HepG2 (cell line): ENCODE measurements around the gene ANKMY2. TPM values are rescaled to one million over a fixed set of nuclear protein-coding genes. Genes with fewer than 3 reads are reported as not detected.

Experiments used
- BORCS8-MEF2B ChIP-seq: sonication (generic); formaldehyde crosslinking; IDR thresholded peaks from 2 replicates; pipeline ENCODE4 v1.8.0; 2022; ENCODE audit warnings: mild to moderate bottlenecking, missing genetic modification reagents
- EP300 ChIP-seq, 3 experiments: sonication (generic) in 1 of 3; formaldehyde crosslinking in 1 of 3; IDR thresholded peaks; 2 replicates each; pipeline versions ENCODE4 v1.5.1 to v1.6.1; 2011 to 2020; ENCODE audit warnings: low read depth in 2 of 3, low read length in 2 of 3, borderline replicate concordance in 1 of 3, improper control_type of control experiment in 1 of 3, mild to moderate bottlenecking in 1 of 3, missing genetic modification reagents in 1 of 3, moderate library complexity in 1 of 3
- HES4 ChIP-seq: sonication (generic); formaldehyde crosslinking; IDR thresholded peaks from 2 replicates; pipeline ENCODE4 v1.9.0; 2021; ENCODE audit warnings: mild to moderate bottlenecking, missing genetic modification reagents, borderline replicate concordance
- KDM5A ChIP-seq: fragments of 200-600 bp; sonication (generic); IDR thresholded peaks from 2 replicates; pipeline ENCODE4 v1.7.0; 2018; ENCODE audit warnings: antibody characterized with exemption, mild to moderate bottlenecking, low read length, borderline replicate concordance
- MAFK ChIP-seq, 2 experiments: IDR thresholded peaks in 1 of 2; conservative IDR thresholded peaks in 1 of 2; 2 replicates each; pipeline ENCODE4 v1.6.1; 2011; ENCODE audit warnings: improper control_type of control experiment in 2 of 2, low read length in 2 of 2
- PLRG1 ChIP-seq: fragments of 450-650 bp; conservative IDR thresholded peaks from 2 replicates; pipeline ENCODE4 v1.6.1; 2016
- RFX5 ChIP-seq: IDR thresholded peaks from 2 replicates; pipeline ENCODE4 v1.6.1; 2011; ENCODE audit warnings: low read depth, low read length, improper control_type of control experiment
- SALL1 ChIP-seq: sonication (generic); formaldehyde crosslinking; IDR thresholded peaks from 2 replicates; pipeline ENCODE4 v1.8.0; 2022; ENCODE audit warnings: mild to moderate bottlenecking, missing genetic modification reagents
- SMARCC2 ChIP-seq: fragments of 450-650 bp; IDR thresholded peaks from 2 replicates; pipeline ENCODE4 v1.6.1; 2017; ENCODE audit warnings: antibody characterized with exemption, mild to moderate bottlenecking
- ZNF253 ChIP-seq: sonication (generic); formaldehyde crosslinking; IDR thresholded peaks from 2 replicates; pipeline ENCODE4 v1.8.0; 2022; ENCODE audit warnings: mild to moderate bottlenecking, missing genetic modification reagents, borderline replicate concordance
- ZNF274 ChIP-seq: sonication (generic); formaldehyde crosslinking; IDR thresholded peaks from 2 replicates; pipeline ENCODE4 v1.5.1; 2020; ENCODE audit warnings: mild to moderate bottlenecking, missing genetic modification reagents
- ZNF543 ChIP-seq: sonication (generic); formaldehyde crosslinking; IDR thresholded peaks from 2 replicates; pipeline ENCODE4 v1.4.0; 2020; ENCODE audit warnings: mild to moderate bottlenecking, missing genetic modification reagents
- ZNF644 ChIP-seq: IDR thresholded peaks from 2 replicates; pipeline ENCODE4 v1.6.1; 2016; ENCODE audit warnings: low read depth
- ZNF709 ChIP-seq: sonication (generic); formaldehyde crosslinking; IDR thresholded peaks from 2 replicates; pipeline ENCODE4 v1.5.0; 2020; ENCODE audit warnings: mild to moderate bottlenecking, missing genetic modification reagents
- polyA plus RNA-seq, 8 experiments: library from polyadenylated mRNA; depleted of rRNA in 3 of 8; stranded (reverse) in 7 of 8; unstranded in 1 of 8; fragments of >200 nt; fragmentation: Illumina TruSeq in 4 of 8; extraction: Trizol in 4 of 8; gene quantifications; 2 replicates each; pipeline versions ENCODE4 v1.2.1 to v1.2.3, GENCODE V29; 2011 to 2016; ENCODE audit warnings: low read depth in 4 of 8, missing spikeins in 1 of 8, mixed read lengths in 1 of 8; ENCODE audit not compliant: insufficient read depth in 1 of 8
- total RNA-seq, 5 experiments: library from RNA; depleted of rRNA; stranded (reverse); fragments of >200 nt; fragmentation: Illumina TruSeq; extraction: Trizol; gene quantifications; 2 replicates each; pipeline ENCODE4 v1.2.3, GENCODE V29; 2016; ENCODE audit warnings: low read depth in 1 of 5
- TF ChIP-seq, protein P1 (sequence below): IDR thresholded peaks from 2 replicates; pipeline ENCODE4 v1.6.1; 2018; ENCODE audit warnings: missing genetic modification reagents, mild to moderate bottlenecking, missing compliant biosample characterization
- TF ChIP-seq, protein P2 (sequence below): sonication (generic); formaldehyde crosslinking; IDR thresholded peaks from 2 replicates; pipeline ENCODE4 v1.4.0; 2020; ENCODE audit warnings: missing genetic modification reagents
- TF ChIP-seq, protein P3 (sequence below): sonication (generic); formaldehyde crosslinking; IDR thresholded peaks from 2 replicates; pipeline ENCODE4 v1.8.1; 2022; ENCODE audit warnings: mild to moderate bottlenecking, missing genetic modification reagents
- TF ChIP-seq, protein P4 (sequence below): sonication (generic); formaldehyde crosslinking; conservative IDR thresholded peaks from 2 replicates; pipeline ENCODE4 v1.4.0; 2020; ENCODE audit warnings: missing genetic modification reagents

ANKMY2 gene
- total and polyA plus RNA-seq, 2 of the 13 experiments (the other 11 are each of a cell fraction or from before 2014, with no cell fraction given), result 12.2 to 21.6 TPM

DNA sequence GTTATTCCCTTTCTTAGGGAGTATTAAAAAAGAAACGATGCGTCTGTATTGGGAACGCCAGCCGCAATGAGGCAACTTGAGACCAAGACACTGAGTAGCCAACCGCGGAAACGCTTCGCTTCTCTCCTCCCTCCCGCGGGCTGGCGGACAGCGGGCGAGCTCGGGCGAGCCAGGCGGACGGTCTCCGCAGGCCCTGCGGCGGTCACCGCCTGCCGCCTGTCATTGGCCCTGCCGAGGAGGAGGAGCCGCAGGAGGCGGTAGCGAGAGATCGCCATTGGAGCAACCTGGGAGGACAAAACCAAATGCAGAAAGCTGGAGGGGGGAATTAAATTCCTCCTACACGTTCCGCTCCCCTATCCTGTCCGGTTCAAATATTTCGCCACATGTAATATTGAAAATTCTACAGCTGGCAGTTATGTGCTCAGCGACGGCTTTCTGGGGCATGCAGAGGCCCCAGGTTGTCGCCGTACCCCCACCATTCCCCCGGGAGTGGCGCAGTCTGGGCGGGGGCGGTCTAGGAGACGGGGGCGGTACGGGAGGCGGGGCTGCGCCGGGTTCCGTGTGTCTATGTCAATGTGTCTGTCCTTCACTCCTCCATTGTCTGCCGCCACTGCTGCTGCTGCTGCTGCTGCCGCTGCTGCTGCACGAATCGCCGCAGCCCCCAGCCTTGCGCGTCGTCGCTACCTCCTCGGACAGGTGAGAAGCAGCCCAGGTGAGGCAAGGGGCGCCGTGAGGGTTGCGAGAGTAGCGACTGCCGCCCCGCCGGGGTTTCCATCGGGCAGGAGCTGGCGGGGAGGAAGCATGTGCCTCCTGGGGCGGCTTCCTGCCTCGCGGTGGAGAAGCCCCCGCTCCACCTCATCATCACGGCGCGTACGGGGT lies at the start of gene ANKMY2, which contains the start of gene BZW2 (continued):
- TF ChIP-seq RFX5 (no peak), ZNF644 (CRISPR knock-in tag) (no peak), EP300 (IDR thresholded peaks at IDR 0.05; ENCODE audit: low read depth in 2 of 2, low read length in 2 of 2) (no peak), EP300 (CRISPR knock-in tag; IDR thresholded peaks at IDR 0.05; ENCODE audit: borderline replicate concordance) (no peak), KDM5A (peak; percentile 28; the same call in 1 of the 2 replicates), ZNF543 (CRISPR knock-in tag) (peak; percentile 74; the same call in 1 of the 2 replicates), MAFK (conservative IDR thresholded peaks at IDR 0.05 in 1 of 2, IDR thresholded peaks at IDR 0.05 in 1 of 2; ENCODE audit: low read length in 2 of 2) (no peak), SMARCC2 (no peak), HES4 (CRISPR knock-in tag) (0 out of 2 replicates have a peak, but pooled peaks have one; percentile 20), PLRG1 (no peak), SALL1 (peak; percentile 76), ZNF709 (CRISPR knock-in tag) (peak; percentile 17; the same call in 1 of the 2 replicates), ZNF253 (CRISPR knock-in tag) (peak; percentile 77; the same call in 1 of the 2 replicates), ZNF274 (CRISPR knock-in tag) (no peak), BORCS8-MEF2B (CRISPR knock-in tag) (peak; percentile 48; the same call in 1 of the 2 replicates)
- TF ChIP-seq, protein P1, sequence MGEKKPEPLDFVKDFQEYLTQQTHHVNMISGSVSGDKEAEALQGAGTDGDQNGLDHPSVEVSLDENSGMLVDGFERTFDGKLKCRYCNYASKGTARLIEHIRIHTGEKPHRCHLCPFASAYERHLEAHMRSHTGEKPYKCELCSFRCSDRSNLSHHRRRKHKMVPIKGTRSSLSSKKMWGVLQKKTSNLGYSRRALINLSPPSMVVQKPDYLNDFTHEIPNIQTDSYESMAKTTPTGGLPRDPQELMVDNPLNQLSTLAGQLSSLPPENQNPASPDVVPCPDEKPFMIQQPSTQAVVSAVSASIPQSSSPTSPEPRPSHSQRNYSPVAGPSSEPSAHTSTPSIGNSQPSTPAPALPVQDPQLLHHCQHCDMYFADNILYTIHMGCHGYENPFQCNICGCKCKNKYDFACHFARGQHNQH (CRISPR knock-in tag), result peak; percentile 84
- TF ChIP-seq, protein P2, sequence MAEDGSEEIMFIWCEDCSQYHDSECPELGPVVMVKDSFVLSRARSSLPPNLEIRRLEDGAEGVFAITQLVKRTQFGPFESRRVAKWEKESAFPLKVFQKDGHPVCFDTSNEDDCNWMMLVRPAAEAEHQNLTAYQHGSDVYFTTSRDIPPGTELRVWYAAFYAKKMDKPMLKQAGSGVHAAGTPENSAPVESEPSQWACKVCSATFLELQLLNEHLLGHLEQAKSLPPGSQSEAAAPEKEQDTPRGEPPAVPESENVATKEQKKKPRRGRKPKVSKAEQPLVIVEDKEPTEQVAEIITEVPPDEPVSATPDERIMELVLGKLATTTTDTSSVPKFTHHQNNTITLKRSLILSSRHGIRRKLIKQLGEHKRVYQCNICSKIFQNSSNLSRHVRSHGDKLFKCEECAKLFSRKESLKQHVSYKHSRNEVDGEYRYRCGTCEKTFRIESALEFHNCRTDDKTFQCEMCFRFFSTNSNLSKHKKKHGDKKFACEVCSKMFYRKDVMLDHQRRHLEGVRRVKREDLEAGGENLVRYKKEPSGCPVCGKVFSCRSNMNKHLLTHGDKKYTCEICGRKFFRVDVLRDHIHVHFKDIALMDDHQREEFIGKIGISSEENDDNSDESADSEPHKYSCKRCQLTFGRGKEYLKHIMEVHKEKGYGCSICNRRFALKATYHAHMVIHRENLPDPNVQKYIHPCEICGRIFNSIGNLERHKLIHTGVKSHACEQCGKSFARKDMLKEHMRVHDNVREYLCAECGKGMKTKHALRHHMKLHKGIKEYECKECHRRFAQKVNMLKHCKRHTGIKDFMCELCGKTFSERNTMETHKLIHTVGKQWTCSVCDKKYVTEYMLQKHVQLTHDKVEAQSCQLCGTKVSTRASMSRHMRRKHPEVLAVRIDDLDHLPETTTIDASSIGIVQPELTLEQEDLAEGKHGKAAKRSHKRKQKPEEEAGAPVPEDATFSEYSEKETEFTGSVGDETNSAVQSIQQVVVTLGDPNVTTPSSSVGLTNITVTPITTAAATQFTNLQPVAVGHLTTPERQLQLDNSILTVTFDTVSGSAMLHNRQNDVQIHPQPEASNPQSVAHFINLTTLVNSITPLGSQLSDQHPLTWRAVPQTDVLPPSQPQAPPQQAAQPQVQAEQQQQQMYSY, result no peak
- TF ChIP-seq, protein P3, sequence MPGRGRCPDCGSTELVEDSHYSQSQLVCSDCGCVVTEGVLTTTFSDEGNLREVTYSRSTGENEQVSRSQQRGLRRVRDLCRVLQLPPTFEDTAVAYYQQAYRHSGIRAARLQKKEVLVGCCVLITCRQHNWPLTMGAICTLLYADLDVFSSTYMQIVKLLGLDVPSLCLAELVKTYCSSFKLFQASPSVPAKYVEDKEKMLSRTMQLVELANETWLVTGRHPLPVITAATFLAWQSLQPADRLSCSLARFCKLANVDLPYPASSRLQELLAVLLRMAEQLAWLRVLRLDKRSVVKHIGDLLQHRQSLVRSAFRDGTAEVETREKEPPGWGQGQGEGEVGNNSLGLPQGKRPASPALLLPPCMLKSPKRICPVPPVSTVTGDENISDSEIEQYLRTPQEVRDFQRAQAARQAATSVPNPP, result 0 out of 2 replicates have a peak, but pooled peaks have one; percentile 22
- TF ChIP-seq, protein P4, sequence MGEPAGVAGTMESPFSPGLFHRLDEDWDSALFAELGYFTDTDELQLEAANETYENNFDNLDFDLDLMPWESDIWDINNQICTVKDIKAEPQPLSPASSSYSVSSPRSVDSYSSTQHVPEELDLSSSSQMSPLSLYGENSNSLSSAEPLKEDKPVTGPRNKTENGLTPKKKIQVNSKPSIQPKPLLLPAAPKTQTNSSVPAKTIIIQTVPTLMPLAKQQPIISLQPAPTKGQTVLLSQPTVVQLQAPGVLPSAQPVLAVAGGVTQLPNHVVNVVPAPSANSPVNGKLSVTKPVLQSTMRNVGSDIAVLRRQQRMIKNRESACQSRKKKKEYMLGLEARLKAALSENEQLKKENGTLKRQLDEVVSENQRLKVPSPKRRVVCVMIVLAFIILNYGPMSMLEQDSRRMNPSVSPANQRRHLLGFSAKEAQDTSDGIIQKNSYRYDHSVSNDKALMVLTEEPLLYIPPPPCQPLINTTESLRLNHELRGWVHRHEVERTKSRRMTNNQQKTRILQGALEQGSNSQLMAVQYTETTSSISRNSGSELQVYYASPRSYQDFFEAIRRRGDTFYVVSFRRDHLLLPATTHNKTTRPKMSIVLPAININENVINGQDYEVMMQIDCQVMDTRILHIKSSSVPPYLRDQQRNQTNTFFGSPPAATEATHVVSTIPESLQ (CRISPR knock-in tag), result no peak
